ENCODE measurements around the gene TSHZ3. TPM values are rescaled to one million over a fixed set of nuclear protein-coding genes. Genes with fewer than 3 reads are reported as not detected.

Gene TSHZ3
- total RNA-seq, 1 experiment from 2014 or later = 3.2 TPM

DNA sequence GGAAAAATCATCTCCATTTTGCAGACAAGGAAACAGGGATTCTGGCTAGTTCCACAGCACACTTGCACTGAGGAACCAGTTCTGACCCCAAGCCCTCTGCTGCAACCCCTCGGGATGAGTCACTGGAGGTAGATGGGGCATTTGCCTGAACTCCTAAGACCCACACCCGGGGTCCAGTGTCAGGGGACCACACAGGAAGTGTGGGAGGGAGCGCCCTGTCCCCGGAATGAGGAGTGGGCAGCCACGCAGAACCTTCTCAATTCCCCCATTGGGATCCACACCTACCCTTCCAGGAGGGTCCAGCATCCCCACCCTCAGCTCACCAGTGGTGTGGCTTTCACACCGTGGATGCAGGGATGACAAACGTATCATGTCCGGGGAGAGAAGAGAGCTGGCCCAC lies 62.7 kb downstream of the TSHZ3 start:
- peaks cover 6% of the 10 kb centered on the region; the same call in 1 of the 2 replicates for H3K4me1 ChIP-seq (ENCODE audit: insufficient read depth, low read length)
- no peak overlapping the region for H3K23ac ChIP-seq (ENCODE audit: insufficient read length, low read depth, low read length)
- H2BK20ac ChIP-seq (ENCODE audit: low read depth, low read length, poor library complexity, severe bottlenecking) = no peak overlapping the region
- no peak overlapping the region for H2AK5ac ChIP-seq (ENCODE audit: insufficient read length, low read length)
- no peak overlapping the region for H2BK15ac ChIP-seq (ENCODE audit: low read depth, low read length)
- H3K4me2 ChIP-seq (ENCODE audit: insufficient read depth, insufficient read length, low read length) = no peak overlapping the region
- whole genome bisulfite sequencing (ENCODE audit: extremely low coverage, insufficient read length, low lambda C conversion rate) = no CpG with 5 or more reads among the region's 8 CpGs
- H3K79me1 ChIP-seq (ENCODE audit: insufficient read depth, low read depth, low read length, poor library complexity, severe bottlenecking) = no peaks in the 10 kb centered on the region
- no peaks in the 10 kb centered on the region for H4K20me1 ChIP-seq (ENCODE audit: control insufficient read depth, insufficient read depth, insufficient read length)
- no peak overlapping the region for H3K14ac ChIP-seq (ENCODE audit: insufficient read depth, low read length)
- no peak overlapping the region for H2BK5ac ChIP-seq (ENCODE audit: insufficient read length, low read length)
- no peak overlapping the region for H4K5ac ChIP-seq (ENCODE audit: insufficient read length, low read depth, low read length)
- Mint-ChIP-seq H3K9me3 (no peaks in the 10 kb centered on the region), H3K4me3 (no peak overlapping the region), H3K27ac (no peak overlapping the region), H3K36me3 (ENCODE audit: insufficient read depth in 1 of 3, low read depth in 3 of 3) (no peaks in the 10 kb centered on the region), H3K27me3 (ENCODE audit: low read depth) (no peaks in the 10 kb centered on the region), H3K4me1 (peaks cover 18 to 22% of the 10 kb centered on the region in 2 experiments)
- H3K27ac ChIP-seq (ENCODE audit: insufficient read length, low read depth, low read length) = no peak overlapping the region
- TF ChIP-seq, protein P1, sequence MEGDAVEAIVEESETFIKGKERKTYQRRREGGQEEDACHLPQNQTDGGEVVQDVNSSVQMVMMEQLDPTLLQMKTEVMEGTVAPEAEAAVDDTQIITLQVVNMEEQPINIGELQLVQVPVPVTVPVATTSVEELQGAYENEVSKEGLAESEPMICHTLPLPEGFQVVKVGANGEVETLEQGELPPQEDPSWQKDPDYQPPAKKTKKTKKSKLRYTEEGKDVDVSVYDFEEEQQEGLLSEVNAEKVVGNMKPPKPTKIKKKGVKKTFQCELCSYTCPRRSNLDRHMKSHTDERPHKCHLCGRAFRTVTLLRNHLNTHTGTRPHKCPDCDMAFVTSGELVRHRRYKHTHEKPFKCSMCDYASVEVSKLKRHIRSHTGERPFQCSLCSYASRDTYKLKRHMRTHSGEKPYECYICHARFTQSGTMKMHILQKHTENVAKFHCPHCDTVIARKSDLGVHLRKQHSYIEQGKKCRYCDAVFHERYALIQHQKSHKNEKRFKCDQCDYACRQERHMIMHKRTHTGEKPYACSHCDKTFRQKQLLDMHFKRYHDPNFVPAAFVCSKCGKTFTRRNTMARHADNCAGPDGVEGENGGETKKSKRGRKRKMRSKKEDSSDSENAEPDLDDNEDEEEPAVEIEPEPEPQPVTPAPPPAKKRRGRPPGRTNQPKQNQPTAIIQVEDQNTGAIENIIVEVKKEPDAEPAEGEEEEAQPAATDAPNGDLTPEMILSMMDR (conservative IDR thresholded peaks at IDR 0.05) = no peak
- H3K4ac ChIP-seq (ENCODE audit: low read depth, low read length) = no peak overlapping the region
- H3T11ph ChIP-seq (ENCODE audit: low read length) = no peak overlapping the region
- no peaks in the 10 kb centered on the region for H3K9me3 ChIP-seq (ENCODE audit: control insufficient read depth, low read depth, low read length)
- no peak overlapping the region for H2BK12ac ChIP-seq (ENCODE audit: insufficient read length, low read depth, low read length)
- H3K79me2 ChIP-seq (ENCODE audit: insufficient read depth, low read length) = peaks cover 2% of the 10 kb centered on the region; the same call in 1 of the 2 replicates
- H2AFZ ChIP-seq (ENCODE audit: low read length) = no peak overlapping the region
- no peak overlapping the region for H4K91ac ChIP-seq (ENCODE audit: insufficient read length, low read depth, low read length)
- no peak overlapping the region for H4K8ac ChIP-seq (replicated peaks; ENCODE audit: insufficient read length, low read depth, low read length)
- no peak overlapping the region for H2BK120ac ChIP-seq (ENCODE audit: low read depth, low read length, poor library complexity, severe bottlenecking)
- H3K56ac ChIP-seq (ENCODE audit: insufficient read length, low read depth, low read length) = no peak overlapping the region
- H3K18ac ChIP-seq (ENCODE audit: insufficient read length, low read depth, low read length) = no peak overlapping the region
- DNase-seq = no peak
- H3K9ac ChIP-seq (ENCODE audit: extremely low read depth, insufficient read length, low read length) = no peak overlapping the region
- H3K27me3 ChIP-seq (ENCODE audit: insufficient read depth, low read length) = no peaks in the 10 kb centered on the region
- no peaks in the 10 kb centered on the region for H3K23me2 ChIP-seq (ENCODE audit: insufficient read length, low read depth, low read length, poor library complexity, severe bottlenecking)
